PC-3 (cell line): ENCODE results near the gene SLC22A17. TPM values are rescaled to one million over a fixed set of nuclear protein-coding genes. Genes with fewer than 3 reads are reported as not detected.

Experiments used
- ATAC-seq: fragments of 200-7000 bp; cut with Tn5 transposase; 2 replicates; pipeline ENCODE4 v1.9.1; 2020; ENCODE audit warnings: mild to moderate bottlenecking, moderate library complexity
- BruUV-seq: library from RNA; stranded (reverse); fragments of 400-500 nt; replicated peaks from 2 replicates; lab custom pipeline; 2021; lab: Mats Ljungman, UMichigan
- CTCF ChIA-PET: fragments of 300-600 bp; sonication (Branson Sonifier 250); formaldehyde crosslinking; loops from one replicate; lab custom pipeline; 2022; ENCODE audit warnings: antibody characterized with exemption; lab: Charles Lee
- POLR2A ChIA-PET: fragments of 300-600 bp; sonication (Branson Sonifier 250); formaldehyde crosslinking; loops from one replicate; lab custom pipeline; 2022; ENCODE audit warnings: antibody characterized with exemption; ENCODE audit not compliant: unreplicated experiment; lab: Charles Lee
- DNase-seq: peaks from one replicate; pipeline ENCODE4 v3.0.0-alpha.2; 2015
- H2AFZ ChIP-seq: fragments of 300-600 bp; sonication (generic); 2 replicates; pipeline ENCODE4 v1.6.0; 2016; ENCODE audit warnings: antibody characterized with exemption, low read length
- H3F3A ChIP-seq: fragments of 300-600 bp; sonication (generic); one replicate; pipeline ENCODE4 v1.6.0; 2017; ENCODE audit warnings: antibody characterized with exemption, low read length, control low read depth, mild to moderate bottlenecking; ENCODE audit not compliant: unreplicated experiment
- H3K27ac ChIP-seq: fragments of 300-600 bp; sonication (generic); 2 replicates; pipeline ENCODE4 v1.5.1; 2016; ENCODE audit warnings: mild to moderate bottlenecking, low read length
- H3K27me3 ChIP-seq: fragments of 300-600 bp; sonication (generic); 2 replicates; pipeline ENCODE4 v1.6.1; 2016; ENCODE audit warnings: low read length, mixed read lengths
- H3K36me3 ChIP-seq: fragments of 300-600 bp; sonication (generic); 2 replicates; pipeline ENCODE4 v1.6.1; 2016; ENCODE audit warnings: low read depth, mixed run types, low read length, mixed read lengths
- H3K4me1 ChIP-seq: fragments of 300-600 bp; sonication (generic); 2 replicates; pipeline ENCODE4 v1.5.1; 2016; ENCODE audit warnings: low read length; ENCODE audit not compliant: insufficient read depth
- H3K4me2 ChIP-seq: fragments of 300-600 bp; sonication (generic); 2 replicates; pipeline ENCODE4 v1.6.0; 2016; ENCODE audit warnings: low read length
- H3K4me3 ChIP-seq: fragments of 300-600 bp; sonication (generic); 2 replicates; pipeline ENCODE4 v1.5.1; 2016; ENCODE audit warnings: mild to moderate bottlenecking, low read length, mixed read lengths
- H3K79me2 ChIP-seq: fragments of 300-600 bp; sonication (generic); 2 replicates; pipeline ENCODE4 v1.6.1; 2017; ENCODE audit warnings: low read length, mixed read lengths
- H3K9ac ChIP-seq: fragments of 300-600 bp; sonication (generic); 2 replicates; pipeline ENCODE4 v1.6.0; 2016; ENCODE audit warnings: mild to moderate bottlenecking, low read length
- H3K9me2 ChIP-seq: fragments of 300-600 bp; sonication (generic); replicated peaks from 2 replicates; pipeline ENCODE4 v1.6.1; 2016; ENCODE audit warnings: mixed run types, low read length, mixed read lengths
- H3K9me3 ChIP-seq: fragments of 300-600 bp; sonication (generic); 2 replicates; pipeline ENCODE4 v1.6.1; 2016; ENCODE audit warnings: low read length, mixed read lengths
- H4K20me1 ChIP-seq: fragments of 300-600 bp; sonication (generic); 2 replicates; pipeline ENCODE4 v1.6.1; 2016; ENCODE audit warnings: low read length, mixed read lengths
- EZH2 ChIP-seq: fragments of 300-600 bp; sonication (generic); IDR thresholded peaks from one replicate; pipeline ENCODE4 v1.6.1; 2017; ENCODE audit warnings: antibody characterized with exemption, mild to moderate bottlenecking, low read length; ENCODE audit not compliant: unreplicated experiment
- EZH2phosphoT487 ChIP-seq: fragments of 300-600 bp; sonication (generic); IDR thresholded peaks from 2 replicates; pipeline ENCODE4 v1.6.1; 2018; ENCODE audit warnings: mild to moderate bottlenecking, antibody characterized with exemption, low read length, borderline replicate concordance
- intact Hi-C: fragments of 100-400 bp; cut with micrococcal nuclease; formaldehyde crosslinking; loops from 2 replicates; pipeline ENCODE4 v1.9.0; 2023
- total RNA-seq: library from RNA; depleted of rRNA; stranded (reverse); fragments of >200 nt; gene quantifications from 2 replicates; pipeline ENCODE4 v1.2.3, GENCODE V29; 2014
- TF ChIP-seq, protein P1 (sequence below): fragments of 300-600 bp; sonication (generic); conservative IDR thresholded peaks from 2 replicates; pipeline ENCODE4 v1.5.1; 2017; ENCODE audit warnings: antibody characterized with exemption, low read depth, mild to moderate bottlenecking, low read length

The SLC22A17 gene
- total RNA-seq, 1 experiment from 2014 or later = 12.0 TPM

DNA sequence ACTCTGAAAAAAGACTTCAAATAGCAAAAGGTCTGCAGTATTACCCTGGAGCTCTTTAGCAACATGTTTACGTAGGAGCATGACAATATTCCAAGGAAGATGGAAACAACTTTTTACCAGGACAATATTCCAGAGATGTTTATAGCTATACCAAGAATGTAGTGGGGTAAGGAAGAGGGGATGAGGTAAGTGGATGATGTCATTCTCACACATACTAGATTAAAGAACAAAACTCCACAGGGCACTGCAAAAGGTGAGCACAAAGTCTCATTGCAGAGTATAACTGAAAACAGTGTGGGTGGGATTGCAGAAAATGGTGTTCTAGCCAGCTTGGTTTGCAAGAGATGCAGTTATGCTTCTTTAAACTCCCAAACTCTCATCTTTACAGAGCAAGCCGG lies 32.6 kb upstream of the SLC22A17 start:
- TF ChIP-seq EZH2phosphoT487 (no peak), EZH2 (no peak)
- TF ChIP-seq, protein P1, sequence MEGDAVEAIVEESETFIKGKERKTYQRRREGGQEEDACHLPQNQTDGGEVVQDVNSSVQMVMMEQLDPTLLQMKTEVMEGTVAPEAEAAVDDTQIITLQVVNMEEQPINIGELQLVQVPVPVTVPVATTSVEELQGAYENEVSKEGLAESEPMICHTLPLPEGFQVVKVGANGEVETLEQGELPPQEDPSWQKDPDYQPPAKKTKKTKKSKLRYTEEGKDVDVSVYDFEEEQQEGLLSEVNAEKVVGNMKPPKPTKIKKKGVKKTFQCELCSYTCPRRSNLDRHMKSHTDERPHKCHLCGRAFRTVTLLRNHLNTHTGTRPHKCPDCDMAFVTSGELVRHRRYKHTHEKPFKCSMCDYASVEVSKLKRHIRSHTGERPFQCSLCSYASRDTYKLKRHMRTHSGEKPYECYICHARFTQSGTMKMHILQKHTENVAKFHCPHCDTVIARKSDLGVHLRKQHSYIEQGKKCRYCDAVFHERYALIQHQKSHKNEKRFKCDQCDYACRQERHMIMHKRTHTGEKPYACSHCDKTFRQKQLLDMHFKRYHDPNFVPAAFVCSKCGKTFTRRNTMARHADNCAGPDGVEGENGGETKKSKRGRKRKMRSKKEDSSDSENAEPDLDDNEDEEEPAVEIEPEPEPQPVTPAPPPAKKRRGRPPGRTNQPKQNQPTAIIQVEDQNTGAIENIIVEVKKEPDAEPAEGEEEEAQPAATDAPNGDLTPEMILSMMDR = no peak
- no peak overlapping the region for H3K4me2 ChIP-seq
- no peaks in the 10 kb centered on the region for H4K20me1 ChIP-seq
- no peak overlapping the region for H3K9ac ChIP-seq
- no peaks in the 10 kb centered on the region for H3K79me2 ChIP-seq
- BruUV-seq = no TSS peak
- H3K27me3 ChIP-seq = peaks cover 56% of the 10 kb centered on the region
- H3K9me3 ChIP-seq = no peaks in the 10 kb centered on the region
- H3K36me3 ChIP-seq = no peaks in the 10 kb centered on the region
- H3K4me3 ChIP-seq = no peak overlapping the region
- no peaks in the 10 kb centered on the region for H3F3A ChIP-seq
- no peak overlapping the region for H3K27ac ChIP-seq
- POLR2A ChIA-PET = no interaction called here
- H3K9me2 ChIP-seq = no peaks in the 10 kb centered on the region
- DNase-seq (no peak), ATAC-seq (no peak)
- intact Hi-C loops = no loop called here
- H3K4me1 ChIP-seq = no peaks in the 10 kb centered on the region
- CTCF ChIA-PET = no interaction called here
- H2AFZ ChIP-seq = no peak overlapping the region

GRCh38 chr14:23384364-23385080 lies 31.8 kb upstream of the SLC22A17 start:
- Histone ChIP-seq H4K20me1 (no peaks in the 10 kb centered on the region), H3F3A (no peaks in the 10 kb centered on the region), H2AFZ (no peak overlapping the region), H3K4me2 (no peak overlapping the region), H3K9me2 (no peaks in the 10 kb centered on the region), H3K27ac (no peak overlapping the region), H3K9me3 (no peaks in the 10 kb centered on the region), H3K36me3 (no peaks in the 10 kb centered on the region), H3K4me3 (no peak overlapping the region), H3K4me1 (no peaks in the 10 kb centered on the region), H3K9ac (no peak overlapping the region), H3K27me3 (peaks cover 55% of the 10 kb centered on the region), H3K79me2 (no peaks in the 10 kb centered on the region)
- DNase-seq (no peak), ATAC-seq (no peak)
- no TSS peak for BruUV-seq
- intact Hi-C loops = no loop called here
- TF ChIP-seq, protein P1 = no peak
- TF ChIP-seq EZH2phosphoT487 (no peak), EZH2 (no peak)
- ChIA-PET CTCF (no interaction called here), POLR2A (no interaction called here)

GRCh38 chr14:23382731-23383440 lies 30.2 kb upstream of the SLC22A17 start:
- ATAC-seq (no peak), DNase-seq (no peak)
- H3K4me1 ChIP-seq = no peaks in the 10 kb centered on the region
- H4K20me1 ChIP-seq = no peaks in the 10 kb centered on the region
- H3K79me2 ChIP-seq = no peaks in the 10 kb centered on the region
- POLR2A ChIA-PET = no interaction called here
- CTCF ChIA-PET = no interaction called here
- no peaks in the 10 kb centered on the region for H3K9me2 ChIP-seq
- H3K36me3 ChIP-seq = no peaks in the 10 kb centered on the region
- intact Hi-C loops = no loop called here
- no TSS peak for BruUV-seq
- TF ChIP-seq EZH2 = no peak
- TF ChIP-seq EZH2phosphoT487 = no peak
- TF ChIP-seq, protein P1 = no peak
- H3K27me3 ChIP-seq = peaks cover 51% of the 10 kb centered on the region
- H3K9ac ChIP-seq = no peak overlapping the region
- no peak overlapping the region for H3K27ac ChIP-seq
- H3F3A ChIP-seq = no peaks in the 10 kb centered on the region
- no peak overlapping the region for H3K4me2 ChIP-seq
- H3K9me3 ChIP-seq = no peaks in the 10 kb centered on the region
- H3K4me3 ChIP-seq = no peak overlapping the region
- H2AFZ ChIP-seq = no peak overlapping the region
